GM21529 (cell line): ENCODE measurements around the gene TOE1.
A peak's percentile ranks its signal among the peaks of the same experiment; 100 is the strongest.
"Not testable (repeated sequence)": the region's sequence is repeated elsewhere in the genome, so short reads cannot be mapped to it uniquely, and the experiment has no call there.

Source experiments
- ATAC-seq: cut with Tn5 transposase; IDR thresholded peaks from one replicate; pipeline ENCODE4 v1.9.1; 2021; ENCODE audit not compliant: unreplicated experiment

TOE1 gene

GRCh38 chr1:45339789-45340558 is at the start of gene TOE1, which contains the start of gene MUTYH:
TOE1 (plus strand) TSS chr1:45340170; CDS start chr1:45340253, 83 bp downstream.
MUTYH (minus strand) TSS chr1:45340440; CDS start chr1:45334505, 5,935 bp downstream.
- ATAC-seq: peak; percentile 78

- ATAC-seq: not testable (repeated sequence)
These were observed 49.0 kb upstream of the TOE1 start for GRCh38 chr1:45291002-45291401.

GRCh38 chr1:45291716-45292115 is 48.3 kb upstream of the TOE1 start:
- no peak for ATAC-seq

GRCh38 chr1:45297666-45298356 is 42.2 kb upstream of the TOE1 start:
- ATAC-seq: no peak

- ATAC-seq: no peak
These were observed 40.7 kb upstream of the TOE1 start for GRCh38 chr1:45299296-45299695.

GRCh38 chr1:45299981-45300668 is 39.8 kb upstream of the TOE1 start:
- ATAC-seq: no peak

- ATAC-seq: no peak
These were observed 39.3 kb upstream of the TOE1 start for GRCh38 chr1:45300669-45300997.

GRCh38 chr1:45302505-45303150 is 37.3 kb upstream of the TOE1 start:
- ATAC-seq: no peak

- peak; percentile 71 for ATAC-seq
These were observed 36.3 kb upstream of the TOE1 start for GRCh38 chr1:45303520-45304310.

GRCh38 chr1:45304311-45305081 is 35.5 kb upstream of the TOE1 start:
- peak; percentile 5 for ATAC-seq

GRCh38 chr1:45305231-45305630 is 34.7 kb upstream of the TOE1 start:
- ATAC-seq: no peak

GRCh38 chr1:45306319-45306718 is 33.7 kb upstream of the TOE1 start:
- ATAC-seq: no peak

- no peak for ATAC-seq
These were observed 33.1 kb upstream of the TOE1 start for GRCh38 chr1:45306905-45307304.

GRCh38 chr1:45314266-45314665 is 25.7 kb upstream of the TOE1 start:
- ATAC-seq: no peak

- ATAC-seq: no peak
These were observed 22.8 kb upstream of the TOE1 start for GRCh38 chr1:45317166-45317565.

- no peak for ATAC-seq
These were observed 20.2 kb upstream of the TOE1 start for GRCh38 chr1:45319761-45320160.

GRCh38 chr1:45321444-45321843 is 18.5 kb upstream of the TOE1 start:
- no peak for ATAC-seq

- ATAC-seq: no peak
These were observed 17.4 kb upstream of the TOE1 start for GRCh38 chr1:45322486-45323040.

- ATAC-seq: no peak
These were observed 14.0 kb upstream of the TOE1 start for GRCh38 chr1:45325851-45326506.
